Keratinocyte (primary cell): ENCODE measurements around the gene UBAC2. TPM values are rescaled to one million over a fixed set of nuclear protein-coding genes. Genes with fewer than 3 reads are reported as not detected.

Source experiments
- DNase-seq: peaks from one replicate; pipeline ENCODE4 v3.0.0-alpha.2; 2011; ENCODE audit warnings: low read depth, missing footprints, low spot score
- FAIRE-seq: peaks from 2 replicates; lab custom pipeline; 2011; peaks lifted over from hg19 to GRCh38; lab: Jason Lieb, UNC
- H2AFZ ChIP-seq: 2 replicates; pipeline ENCODE4 v1.6.0; 2012; ENCODE audit warnings: low read length, control low read depth, inconsistent platforms; ENCODE audit not compliant: control insufficient read depth
- H3K27ac ChIP-seq: 2 replicates; pipeline ENCODE4 v1.5.1; 2011; ENCODE audit warnings: low read length; ENCODE audit not compliant: control insufficient read depth, insufficient read depth
- H3K27me3 ChIP-seq: 3 replicates; pipeline ENCODE4 v1.6.0; 2011; ENCODE audit warnings: low read length; ENCODE audit not compliant: control insufficient read depth, insufficient read depth; ENCODE audit errors: extremely low read depth
- H3K36me3 ChIP-seq, 2 experiments: 2 replicates in 1 of 2; 3 replicates in 1 of 2; pipeline ENCODE4 v1.5.1; 2011; ENCODE audit warnings: low read length in 2 of 2, mild to moderate bottlenecking in 1 of 2; ENCODE audit not compliant: control insufficient read depth in 2 of 2, insufficient read depth in 2 of 2; ENCODE audit errors: extremely low read depth in 1 of 2
- H3K4me1 ChIP-seq: 3 replicates; pipeline ENCODE4 v1.5.1; 2011; ENCODE audit warnings: low read length; ENCODE audit not compliant: control insufficient read depth, insufficient read depth; ENCODE audit errors: extremely low read depth
- H3K4me2 ChIP-seq: 3 replicates; pipeline ENCODE4 v1.6.0; 2011; ENCODE audit warnings: low read depth, low read length; ENCODE audit not compliant: control insufficient read depth, insufficient read depth; ENCODE audit errors: extremely low read depth
- H3K4me3 ChIP-seq, 3 experiments: fragments of 200-600 bp in 1 of 3; sonication (generic) in 1 of 3; 2 replicates in 2 of 3; 3 replicates in 1 of 3; pipeline ENCODE4 v1.5.1; 2011 to 2016; ENCODE audit warnings: low read length in 3 of 3, mild to moderate bottlenecking in 3 of 3, control low read depth in 2 of 3, inconsistent platforms in 1 of 3, low read depth in 1 of 3, mixed read lengths in 1 of 3, mixed run types in 1 of 3, moderate library complexity in 1 of 3; ENCODE audit not compliant: control insufficient read depth in 2 of 3, insufficient read depth in 2 of 3; ENCODE audit errors: extremely low read depth in 1 of 3
- H3K79me2 ChIP-seq: 2 replicates; pipeline ENCODE4 v1.6.0; 2012; ENCODE audit warnings: low read length; ENCODE audit not compliant: control insufficient read depth, insufficient read depth
- H3K9ac ChIP-seq: 3 replicates; pipeline ENCODE4 v1.6.0; 2011; ENCODE audit warnings: low read length; ENCODE audit not compliant: control insufficient read depth, insufficient read depth; ENCODE audit errors: extremely low read depth
- H3K9me1 ChIP-seq: 3 replicates; pipeline ENCODE4 v1.6.0; 2011; ENCODE audit warnings: low read length; ENCODE audit not compliant: control insufficient read depth, insufficient read depth; ENCODE audit errors: extremely low read depth
- H3K9me3 ChIP-seq: 2 replicates; pipeline ENCODE4 v1.5.1; 2012; ENCODE audit warnings: low read depth, low read length; ENCODE audit not compliant: control insufficient read depth
- H4K20me1 ChIP-seq: 3 replicates; pipeline ENCODE4 v1.6.0; 2011; ENCODE audit warnings: low read length; ENCODE audit not compliant: control insufficient read depth, insufficient read depth; ENCODE audit errors: extremely low read depth
- EZH2 ChIP-seq: IDR thresholded peaks from one replicate; pipeline ENCODE4 v1.6.1; 2012; ENCODE audit warnings: inconsistent platforms, mild to moderate bottlenecking, low read length, moderate library complexity
- dilution Hi-C: fragments of 300-500 bp; cut with MboI; formaldehyde crosslinking; loops from one replicate; pipeline ENCODE4 v1.7.0; 2020; ENCODE audit warnings: low sequenced_read_pairs; ENCODE audit not compliant: extremely low pct_ligation_motif_present
- polyA plus RNA-seq, 5 experiments: library from polyadenylated mRNA; depleted of rRNA in 3 of 5; stranded (reverse) in 3 of 5; stranded (forward) in 1 of 5; unstranded in 1 of 5; fragments of >200 nt; gene quantifications; 1 replicate in 1 of 5; 2 replicates in 3 of 5; 3 replicates in 1 of 5; pipeline versions ENCODE4 v1.2.1 to v1.2.3, GENCODE V29; 2011 to 2012; ENCODE audit warnings: missing spikeins in 2 of 5, low read depth in 1 of 5, low replicate concordance in 1 of 5
- TF ChIP-seq, protein P1 (sequence below), 3 experiments: IDR thresholded peaks in 1 of 3; conservative IDR thresholded peaks in 1 of 3; optimal IDR thresholded peaks in 1 of 3; 2 replicates in 2 of 3; 3 replicates in 1 of 3; pipeline versions ENCODE3 to v1.5.1; 2011; ENCODE audit warnings: low read length in 3 of 3, mild to moderate bottlenecking in 3 of 3, moderate library complexity in 2 of 3, control low read depth in 1 of 3, inconsistent platforms in 1 of 3; ENCODE audit not compliant: insufficient read depth in 2 of 3; ENCODE audit errors: extremely low read depth in 1 of 3

Gene UBAC2
- polyA plus RNA-seq, 1 donor (not counting 4 experiments of a cell fraction or from before 2014, with no cell fraction given): 104 TPM

DNA sequence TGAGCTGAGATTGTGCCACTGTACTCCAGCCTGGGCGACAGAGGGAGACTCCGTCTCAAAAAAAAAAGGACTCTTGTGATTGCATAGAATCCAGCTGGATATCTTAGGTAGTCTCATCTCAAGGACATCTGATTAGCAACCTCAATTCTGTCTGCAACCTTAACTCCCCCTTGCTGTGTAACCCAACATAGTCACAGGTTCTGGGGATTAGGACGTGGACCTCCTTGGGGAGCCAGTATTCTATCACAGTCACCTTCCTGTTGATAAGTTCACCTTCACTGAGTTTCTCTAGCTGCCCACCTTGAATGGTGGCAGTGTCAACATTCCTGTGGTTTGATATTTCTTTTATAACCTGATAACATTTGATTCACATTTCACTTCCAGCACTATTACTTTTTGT, 30.3 kb downstream of the UBAC2 start:
- DNase-seq (no peak), FAIRE-seq (no peak)
- TF ChIP-seq, protein P1, sequence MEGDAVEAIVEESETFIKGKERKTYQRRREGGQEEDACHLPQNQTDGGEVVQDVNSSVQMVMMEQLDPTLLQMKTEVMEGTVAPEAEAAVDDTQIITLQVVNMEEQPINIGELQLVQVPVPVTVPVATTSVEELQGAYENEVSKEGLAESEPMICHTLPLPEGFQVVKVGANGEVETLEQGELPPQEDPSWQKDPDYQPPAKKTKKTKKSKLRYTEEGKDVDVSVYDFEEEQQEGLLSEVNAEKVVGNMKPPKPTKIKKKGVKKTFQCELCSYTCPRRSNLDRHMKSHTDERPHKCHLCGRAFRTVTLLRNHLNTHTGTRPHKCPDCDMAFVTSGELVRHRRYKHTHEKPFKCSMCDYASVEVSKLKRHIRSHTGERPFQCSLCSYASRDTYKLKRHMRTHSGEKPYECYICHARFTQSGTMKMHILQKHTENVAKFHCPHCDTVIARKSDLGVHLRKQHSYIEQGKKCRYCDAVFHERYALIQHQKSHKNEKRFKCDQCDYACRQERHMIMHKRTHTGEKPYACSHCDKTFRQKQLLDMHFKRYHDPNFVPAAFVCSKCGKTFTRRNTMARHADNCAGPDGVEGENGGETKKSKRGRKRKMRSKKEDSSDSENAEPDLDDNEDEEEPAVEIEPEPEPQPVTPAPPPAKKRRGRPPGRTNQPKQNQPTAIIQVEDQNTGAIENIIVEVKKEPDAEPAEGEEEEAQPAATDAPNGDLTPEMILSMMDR (optimal IDR thresholded peaks at IDR 0.05 in 1 of 3, IDR thresholded peaks at IDR 0.05 in 1 of 3, conservative IDR thresholded peaks at IDR 0.05 in 1 of 3; ENCODE audit: extremely low read depth in 1 of 3, insufficient read depth in 2 of 3, low read length in 3 of 3): no peak
- no peak for TF ChIP-seq EZH2
- Histone ChIP-seq H3K79me2 (peaks cover 58% of the 10 kb centered on the region), H3K27ac (no peak overlapping the region), H3K9ac (no peak overlapping the region), H3K27me3 (no peaks in the 10 kb centered on the region), H3K4me1 (peaks cover 32% of the 10 kb centered on the region), H3K9me1 (peaks cover 3% of the 10 kb centered on the region), H3K4me2 (no peak overlapping the region), H3K36me3 (peaks cover 0 to 2% of the 10 kb centered on the region in 2 experiments), H3K4me3 (no peak overlapping the region), H4K20me1 (peaks cover 3% of the 10 kb centered on the region), H3K9me3 (no peaks in the 10 kb centered on the region), H2AFZ (no peak overlapping the region)
- dilution Hi-C loops: no loop called here

DNA sequence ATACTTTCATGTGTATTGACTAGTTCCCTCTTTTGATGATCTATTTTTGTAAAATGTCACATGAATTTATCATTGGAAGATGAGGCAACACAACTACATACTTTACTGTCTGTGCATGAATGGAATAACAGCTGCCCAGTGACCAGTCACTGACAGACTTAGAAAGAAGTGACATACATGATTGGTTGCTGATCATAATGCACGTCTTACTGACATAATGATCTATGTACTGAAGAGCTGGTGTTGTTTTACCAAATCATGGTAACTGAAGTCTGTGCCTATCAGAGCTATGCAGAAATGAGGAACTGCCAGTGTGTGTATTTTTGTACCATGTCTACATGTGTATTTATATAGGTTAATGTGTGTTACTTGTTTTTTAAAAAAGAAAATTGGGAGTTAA, 31.1 kb downstream of the UBAC2 start:
- dilution Hi-C loops: no loop called here
- no peak overlapping the region for H3K4me2 ChIP-seq
- H3K9ac ChIP-seq: no peak overlapping the region
- FAIRE-seq (peak; percentile 52), DNase-seq (no peak)
- peaks cover 3% of the 10 kb centered on the region for H4K20me1 ChIP-seq
- TF ChIP-seq, protein P1 (optimal IDR thresholded peaks at IDR 0.05 in 1 of 3, IDR thresholded peaks at IDR 0.05 in 1 of 3, conservative IDR thresholded peaks at IDR 0.05 in 1 of 3; ENCODE audit: extremely low read depth in 1 of 3, insufficient read depth in 2 of 3, low read length in 3 of 3): no peak
- TF ChIP-seq EZH2: no peak
- H3K27me3 ChIP-seq: no peaks in the 10 kb centered on the region
- peaks cover 52% of the 10 kb centered on the region for H3K79me2 ChIP-seq
- no peak overlapping the region for H3K4me3 ChIP-seq
- no peak overlapping the region for H2AFZ ChIP-seq
- H3K27ac ChIP-seq: no peak overlapping the region
- peaks cover 3% of the 10 kb centered on the region for H3K9me1 ChIP-seq
- H3K9me3 ChIP-seq: no peaks in the 10 kb centered on the region
- peaks cover 0 to 2% of the 10 kb centered on the region in 2 experiments for H3K36me3 ChIP-seq
- peaks cover 25% of the 10 kb centered on the region for H3K4me1 ChIP-seq
